ENCODE data around the gene AQP1.

AQP1 gene

GRCh38 chr7:30903146-30903545 is 8.5 kb upstream of the AQP1 start:
- Histone ChIP-seq H3K9me3 (ENCODE audit: severe bottlenecking) (no peaks in the 10 kb centered on the region), H3K27me3 (ENCODE audit: insufficient read depth, low read depth, severe bottlenecking) (no peaks in the 10 kb centered on the region), H3K27ac (no peak overlapping the region), H3K36me3 (no peaks in the 10 kb centered on the region), H3K4me3 (ENCODE audit: low read depth, low read length) (no peak overlapping the region)
- no peak for DNase-seq
- no peak for TF ChIP-seq CTCF (IDR thresholded peaks at IDR 0.05; ENCODE audit: low read depth, low read length)

- TF ChIP-seq CTCF (IDR thresholded peaks at IDR 0.05; ENCODE audit: low read depth, low read length): no peak
- no peak for DNase-seq
- no peak overlapping the region for H3K4me3 ChIP-seq (ENCODE audit: low read depth, low read length)
- no peaks in the 10 kb centered on the region for H3K36me3 ChIP-seq
- H3K27ac ChIP-seq: no peak overlapping the region
- no peaks in the 10 kb centered on the region for H3K9me3 ChIP-seq (ENCODE audit: severe bottlenecking)
- no peaks in the 10 kb centered on the region for H3K27me3 ChIP-seq (ENCODE audit: insufficient read depth, low read depth, severe bottlenecking)
These were observed 7.1 kb upstream of the AQP1 start for GRCh38 chr7:30904561-30904960.

- no peaks in the 10 kb centered on the region for H3K9me3 ChIP-seq (ENCODE audit: severe bottlenecking)
- H3K36me3 ChIP-seq: no peaks in the 10 kb centered on the region
- DNase-seq: no peak
- no peaks in the 10 kb centered on the region for H3K27me3 ChIP-seq (ENCODE audit: insufficient read depth, low read depth, severe bottlenecking)
- H3K4me3 ChIP-seq (ENCODE audit: low read depth, low read length): no peak overlapping the region
- no peak for TF ChIP-seq CTCF (IDR thresholded peaks at IDR 0.05; ENCODE audit: low read depth, low read length)
- no peak overlapping the region for H3K27ac ChIP-seq
These were observed 6.3 kb upstream of the AQP1 start for GRCh38 chr7:30905078-30906012.

- no peak for TF ChIP-seq CTCF (IDR thresholded peaks at IDR 0.05; ENCODE audit: low read depth, low read length)
These were observed 5.6 kb upstream of the AQP1 start for GRCh38 chr7:30906014-30906413.

GRCh38 chr7:30906515-30907240 is 5.0 kb upstream of the AQP1 start:
- no peak for TF ChIP-seq CTCF (IDR thresholded peaks at IDR 0.05; ENCODE audit: low read depth, low read length)
- Histone ChIP-seq H3K9me3 (ENCODE audit: severe bottlenecking) (no peaks in the 10 kb centered on the region), H3K36me3 (no peaks in the 10 kb centered on the region), H3K27me3 (ENCODE audit: insufficient read depth, low read depth, severe bottlenecking) (no peaks in the 10 kb centered on the region), H3K4me3 (ENCODE audit: low read depth, low read length) (no peak overlapping the region), H3K27ac (no peak overlapping the region)
- peak; percentile 53 for DNase-seq

More at GRCh38 chr7:30906014-30906413, 5.6 kb upstream of the AQP1 start:
- H3K4me3 ChIP-seq (ENCODE audit: low read depth, low read length): no peak overlapping the region
- H3K27ac ChIP-seq: no peak overlapping the region
- H3K27me3 ChIP-seq (ENCODE audit: insufficient read depth, low read depth, severe bottlenecking): no peaks in the 10 kb centered on the region
- H3K9me3 ChIP-seq (ENCODE audit: severe bottlenecking): no peaks in the 10 kb centered on the region
- no peak for DNase-seq
- H3K36me3 ChIP-seq: no peaks in the 10 kb centered on the region
